GM19372 (cell line): ENCODE results near the gene GALNT18.
A peak's percentile ranks its signal among the peaks of the same experiment; 100 is the strongest.
"Not testable (repeated sequence)": the region's sequence is repeated elsewhere in the genome, so short reads cannot be mapped to it uniquely, and the experiment has no call there.

ENCODE experiments used
- ATAC-seq: cut with Tn5 transposase; IDR thresholded peaks from one replicate; pipeline ENCODE4 v1.9.1; 2021; ENCODE audit warnings: mild to moderate bottlenecking, low read depth, moderate library complexity; ENCODE audit not compliant: unreplicated experiment

The GALNT18 gene

DNA sequence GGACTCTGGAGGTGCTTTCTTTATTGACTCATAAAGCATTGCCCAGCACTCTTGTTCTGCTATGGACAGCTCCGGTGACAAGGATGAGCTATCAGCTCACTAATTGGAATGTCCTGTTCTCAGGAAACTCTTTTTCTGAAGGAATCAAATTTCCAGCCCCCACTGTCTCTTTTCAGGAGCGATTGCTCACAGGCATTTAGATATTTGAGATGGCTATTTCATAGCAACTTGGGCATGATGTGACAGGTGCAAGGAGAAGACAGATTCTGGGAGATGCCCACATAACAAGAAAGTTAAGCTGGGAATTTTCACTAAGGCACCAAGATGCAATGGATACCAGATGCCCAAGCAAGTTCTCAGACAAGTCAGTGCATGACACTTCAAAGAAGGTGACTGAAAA, 145.3 kb downstream of the GALNT18 start:
- ATAC-seq = no peak

DNA sequence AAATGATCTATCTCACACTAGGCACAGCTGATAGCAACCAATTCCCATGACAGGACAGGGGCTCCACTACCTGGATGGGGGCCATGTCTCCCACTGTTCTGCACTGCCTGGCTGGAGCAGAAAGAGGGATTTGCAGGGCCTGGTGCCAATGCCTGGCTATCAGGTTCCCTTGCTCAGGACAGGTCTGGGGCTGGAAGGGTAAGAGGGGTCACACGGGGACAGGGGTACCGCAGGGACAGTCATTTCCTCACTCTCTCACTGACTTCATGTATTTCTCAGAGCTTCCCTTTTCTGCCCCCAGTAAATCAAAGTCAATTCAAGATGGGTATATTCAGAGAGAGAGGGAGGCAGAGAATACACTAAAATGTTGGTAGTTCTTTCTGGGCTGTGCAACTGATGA, 149.7 kb downstream of the GALNT18 start:
- ATAC-seq = no peak

DNA sequence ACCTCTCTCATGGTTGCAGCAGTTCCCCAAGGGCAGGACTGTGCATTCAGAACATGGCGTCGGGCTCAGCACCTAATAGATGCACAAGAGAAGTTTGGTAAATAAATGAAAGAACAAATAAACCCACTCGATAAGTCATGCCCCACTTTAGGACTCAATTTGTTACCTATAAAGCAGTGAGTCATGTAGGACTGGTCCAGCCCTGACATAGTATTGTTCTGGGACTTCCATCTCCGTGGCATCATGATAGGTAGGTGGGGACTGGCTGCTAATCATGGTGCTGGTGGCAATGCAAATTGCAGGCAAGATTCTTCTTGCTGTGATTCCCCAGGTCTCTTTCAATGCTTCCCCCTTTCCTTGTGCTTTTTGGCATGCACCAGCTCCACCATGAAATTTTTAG, 150.6 kb downstream of the GALNT18 start:
- no peak for ATAC-seq

GRCh38 chr11:11468954-11469353, 152.9 kb downstream of the GALNT18 start:
- ATAC-seq = no peak

DNA sequence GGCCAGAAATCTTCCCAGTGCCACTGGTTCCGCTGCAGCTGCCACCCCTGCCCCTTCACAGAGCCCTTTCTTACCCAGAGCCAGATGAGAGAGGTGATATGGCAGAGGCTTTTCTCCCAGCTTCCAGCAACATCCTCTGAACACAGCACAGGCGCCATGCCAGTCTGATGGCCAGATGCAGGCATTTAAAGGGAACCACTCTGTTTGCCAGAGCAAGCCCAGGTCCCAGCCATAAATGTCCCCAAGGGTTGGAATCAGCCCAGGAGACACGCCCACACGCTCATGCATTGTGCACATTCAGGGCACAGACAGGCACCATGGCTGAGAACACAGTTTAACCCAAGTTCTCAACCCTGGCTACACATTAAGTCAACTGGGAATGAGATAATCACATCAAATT, 154.5 kb downstream of the GALNT18 start:
- ATAC-seq = no peak

GRCh38 chr11:11464555-11464954, 157.2 kb downstream of the GALNT18 start:
- ATAC-seq = no peak

DNA sequence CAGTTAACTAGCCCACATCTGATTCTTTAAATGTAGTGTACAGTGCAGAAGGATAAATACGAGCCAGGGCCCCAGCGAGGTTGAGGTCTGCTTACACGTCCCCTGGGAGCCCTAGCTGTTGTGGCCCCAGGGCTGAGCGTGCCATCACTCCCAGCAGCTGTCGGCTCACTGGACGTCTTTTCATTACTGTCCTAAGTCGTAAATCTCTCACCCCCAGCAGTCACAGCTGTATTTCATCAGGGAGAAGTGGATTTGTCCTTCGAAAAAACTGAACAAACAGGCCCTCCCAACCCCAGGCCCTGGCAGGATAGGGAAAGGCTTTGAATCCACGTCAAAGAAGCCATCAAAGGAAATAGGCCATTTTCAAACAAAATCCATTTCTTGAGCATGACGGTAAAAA, 158.4 kb downstream of the GALNT18 start:
- no peak for ATAC-seq

DNA sequence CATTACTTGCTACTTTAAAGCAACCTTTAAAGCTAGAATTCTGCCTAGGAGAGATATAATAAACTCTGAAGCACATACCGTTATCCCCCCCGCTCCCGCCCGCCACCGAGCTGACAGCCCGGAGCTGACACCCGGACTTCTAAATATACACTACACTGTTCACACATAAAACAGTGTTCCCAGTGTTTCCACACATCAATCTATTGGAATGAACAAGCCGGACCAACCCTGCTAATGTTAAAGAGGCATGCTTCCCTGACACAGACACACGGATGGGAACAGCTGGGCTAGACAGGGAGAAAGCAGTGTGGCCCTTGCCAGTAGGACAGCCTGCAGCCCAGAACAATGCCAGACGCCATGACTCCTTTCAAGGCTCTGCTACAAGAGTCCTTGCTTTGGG, 160.3 kb downstream of the GALNT18 start:
- ATAC-seq = no peak

- ATAC-seq = no peak
These were observed 162.2 kb downstream of the GALNT18 start for GRCh38 chr11:11459578-11459977.

DNA sequence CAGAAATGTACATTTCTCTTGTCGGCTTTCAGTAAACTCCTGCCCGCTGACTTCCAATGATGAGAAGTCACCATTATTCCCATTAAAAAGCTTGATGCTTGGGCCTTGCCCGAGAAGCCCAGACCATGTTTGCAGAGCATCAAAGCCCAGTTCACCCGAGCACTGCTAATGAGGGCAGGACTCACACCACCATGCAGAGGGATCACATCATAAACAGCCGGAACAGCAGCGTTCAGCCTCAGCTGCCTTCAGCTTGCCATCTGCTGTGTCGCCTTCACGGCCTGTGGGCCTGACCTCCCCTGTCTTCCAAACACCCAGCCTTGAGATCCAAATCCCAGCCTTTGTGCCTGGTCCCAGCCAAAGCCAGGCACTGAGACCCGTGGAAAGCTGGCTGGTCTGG, 163.3 kb downstream of the GALNT18 start:
- no peak for ATAC-seq

DNA sequence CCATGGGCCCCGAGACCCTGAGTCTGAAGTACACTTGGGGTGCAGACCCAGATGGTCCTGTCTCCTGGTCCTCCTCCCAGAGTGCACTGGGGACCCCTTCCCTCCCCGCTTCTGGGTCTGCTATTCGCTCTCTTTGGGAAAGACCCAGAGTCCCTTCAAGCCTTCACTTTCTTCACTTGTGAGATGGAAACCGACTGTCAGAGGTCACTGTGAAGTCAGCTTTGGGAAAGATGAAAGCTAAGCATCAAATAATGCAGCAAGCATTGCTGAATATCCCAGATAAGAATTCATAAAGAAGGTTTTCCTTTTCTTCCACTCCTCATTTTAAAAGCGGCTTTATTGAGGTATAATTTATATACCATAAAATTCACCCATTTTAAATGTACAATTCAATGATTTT, 163.8 kb downstream of the GALNT18 start:
- no peak for ATAC-seq

- ATAC-seq = no peak
These were observed 164.9 kb downstream of the GALNT18 start for GRCh38 chr11:11456866-11457265.

GRCh38 chr11:11454671-11455223, 167.1 kb downstream of the GALNT18 start:
- no peak for ATAC-seq

- ATAC-seq = peak; percentile 91
These were observed 170.3 kb downstream of the GALNT18 start for GRCh38 chr11:11451501-11452005.

- ATAC-seq = no peak
These were observed 171.0 kb downstream of the GALNT18 start for GRCh38 chr11:11450744-11451362.

DNA sequence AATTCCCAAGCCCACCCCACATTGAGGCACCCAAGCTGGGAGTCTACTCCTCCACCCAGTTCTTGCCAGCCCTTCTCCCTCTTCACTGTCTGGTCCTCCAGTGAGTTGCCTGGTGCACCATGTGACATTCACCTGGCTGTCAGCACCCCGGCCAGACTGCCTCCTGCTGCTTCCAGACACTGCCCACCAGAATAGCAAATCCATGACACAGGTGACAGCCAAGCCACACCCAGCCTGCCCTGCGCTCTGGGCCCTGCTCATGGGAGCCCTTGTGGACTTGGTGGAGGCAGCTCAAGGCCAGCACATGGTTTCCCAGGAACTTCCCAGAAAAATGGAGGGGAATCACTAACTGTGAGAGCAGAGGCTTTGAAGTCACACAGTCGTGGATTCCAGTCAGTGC, 172.5 kb downstream of the GALNT18 start:
- ATAC-seq = no peak

DNA sequence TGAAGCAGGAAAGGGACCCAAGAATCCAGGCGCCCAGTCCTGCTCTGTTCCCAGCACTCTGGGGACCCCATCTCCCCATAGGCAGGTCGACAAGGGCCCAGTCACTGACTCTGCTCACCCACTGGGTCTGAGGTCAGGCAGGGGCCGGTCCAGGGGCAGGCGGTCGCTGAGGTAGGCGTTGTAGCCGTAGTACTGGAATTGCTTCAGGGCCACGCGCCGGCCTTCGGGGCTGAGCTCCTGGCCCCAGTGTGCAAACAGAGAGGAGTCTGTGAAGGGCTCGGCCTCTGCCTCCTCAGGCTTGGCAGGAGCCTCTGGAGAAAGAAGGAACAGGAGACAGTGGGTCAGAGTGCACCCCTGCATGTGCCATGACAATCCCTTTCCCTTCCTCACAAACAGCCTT, 173.2 kb downstream of the GALNT18 start:
- ATAC-seq = no peak

- not testable (repeated sequence) for ATAC-seq
These were observed 174.2 kb downstream of the GALNT18 start for GRCh38 chr11:11447601-11448000.

- ATAC-seq = no peak
These were observed 174.8 kb downstream of the GALNT18 start for GRCh38 chr11:11446967-11447366.

DNA sequence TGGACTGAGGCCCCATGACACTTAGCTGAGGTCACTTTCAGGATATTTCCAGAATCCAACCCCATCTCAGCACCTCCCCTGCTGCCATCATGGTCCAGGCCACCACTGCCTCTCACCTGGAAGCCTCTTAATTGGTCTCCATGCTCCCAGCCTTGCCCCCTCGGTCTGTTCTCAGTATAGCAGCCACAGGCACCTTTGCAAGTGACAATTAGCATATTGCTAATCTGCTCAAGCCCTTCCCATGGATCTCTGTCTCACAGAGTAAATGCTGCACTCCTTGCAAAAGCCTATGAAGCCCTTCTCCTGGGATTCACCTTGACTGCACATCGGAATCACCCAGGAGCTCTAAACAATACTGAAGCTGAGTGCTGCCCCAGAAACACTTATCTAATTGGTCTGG, 175.2 kb downstream of the GALNT18 start:
- no peak for ATAC-seq

DNA sequence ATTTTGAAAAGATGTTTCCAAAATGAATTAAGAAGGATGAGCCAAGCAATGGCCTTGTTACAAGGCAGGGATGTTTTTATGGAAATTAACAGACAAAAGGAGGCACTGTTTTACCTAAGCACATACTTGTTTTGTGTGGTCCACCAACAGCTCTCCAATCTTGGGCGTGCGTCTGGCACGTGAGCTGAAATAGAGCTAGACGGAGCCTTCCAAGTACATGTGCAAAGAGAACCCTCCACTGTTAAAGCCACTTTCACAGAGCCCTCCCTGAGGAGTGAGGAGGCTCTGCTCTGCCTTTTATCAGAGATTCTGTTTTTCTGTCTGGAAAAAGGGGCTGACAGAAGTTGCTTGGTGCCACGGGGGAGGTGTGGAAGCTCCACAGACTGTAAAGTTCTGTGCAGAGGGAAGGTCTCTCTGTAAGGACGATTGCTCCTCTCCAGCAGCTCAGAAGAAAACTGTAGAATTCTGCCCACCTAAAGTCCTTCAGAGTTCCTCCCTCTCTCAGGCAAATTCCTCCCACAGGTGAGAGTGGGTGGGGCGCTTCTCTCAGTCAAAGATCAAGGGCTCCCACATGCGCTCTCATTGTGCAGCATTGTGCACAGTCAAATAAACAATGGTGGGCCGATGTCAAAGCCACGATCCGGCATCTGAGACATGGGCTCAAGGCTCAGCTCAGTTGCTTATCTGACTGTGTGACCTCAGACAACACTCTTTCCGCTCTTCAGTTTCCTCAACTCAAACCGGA, 176.2 kb downstream of the GALNT18 start:
- no peak for ATAC-seq

DNA sequence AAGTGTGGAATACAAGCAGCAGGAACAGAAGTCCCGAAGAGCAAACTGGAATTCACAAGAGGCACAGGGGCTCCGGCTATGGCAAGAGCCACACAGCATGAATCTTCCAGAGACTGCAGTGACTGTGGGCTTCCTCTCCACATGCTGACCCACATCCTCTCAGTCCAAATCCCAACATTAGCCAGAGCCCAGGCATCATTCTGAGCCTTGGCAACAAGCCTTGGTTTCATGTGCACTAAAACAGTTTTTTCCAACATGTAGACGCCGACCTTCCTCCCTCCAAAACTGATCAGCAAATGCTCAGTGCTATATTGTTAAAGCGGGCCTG, 177.0 kb downstream of the GALNT18 start:
- no peak for ATAC-seq
